Measurements from ENCODE around the gene MCF2.
"Not testable (repeated sequence)": the region's sequence is repeated elsewhere in the genome, so short reads cannot be mapped to it uniquely, and the experiment has no call there.

The MCF2 gene, protein sequence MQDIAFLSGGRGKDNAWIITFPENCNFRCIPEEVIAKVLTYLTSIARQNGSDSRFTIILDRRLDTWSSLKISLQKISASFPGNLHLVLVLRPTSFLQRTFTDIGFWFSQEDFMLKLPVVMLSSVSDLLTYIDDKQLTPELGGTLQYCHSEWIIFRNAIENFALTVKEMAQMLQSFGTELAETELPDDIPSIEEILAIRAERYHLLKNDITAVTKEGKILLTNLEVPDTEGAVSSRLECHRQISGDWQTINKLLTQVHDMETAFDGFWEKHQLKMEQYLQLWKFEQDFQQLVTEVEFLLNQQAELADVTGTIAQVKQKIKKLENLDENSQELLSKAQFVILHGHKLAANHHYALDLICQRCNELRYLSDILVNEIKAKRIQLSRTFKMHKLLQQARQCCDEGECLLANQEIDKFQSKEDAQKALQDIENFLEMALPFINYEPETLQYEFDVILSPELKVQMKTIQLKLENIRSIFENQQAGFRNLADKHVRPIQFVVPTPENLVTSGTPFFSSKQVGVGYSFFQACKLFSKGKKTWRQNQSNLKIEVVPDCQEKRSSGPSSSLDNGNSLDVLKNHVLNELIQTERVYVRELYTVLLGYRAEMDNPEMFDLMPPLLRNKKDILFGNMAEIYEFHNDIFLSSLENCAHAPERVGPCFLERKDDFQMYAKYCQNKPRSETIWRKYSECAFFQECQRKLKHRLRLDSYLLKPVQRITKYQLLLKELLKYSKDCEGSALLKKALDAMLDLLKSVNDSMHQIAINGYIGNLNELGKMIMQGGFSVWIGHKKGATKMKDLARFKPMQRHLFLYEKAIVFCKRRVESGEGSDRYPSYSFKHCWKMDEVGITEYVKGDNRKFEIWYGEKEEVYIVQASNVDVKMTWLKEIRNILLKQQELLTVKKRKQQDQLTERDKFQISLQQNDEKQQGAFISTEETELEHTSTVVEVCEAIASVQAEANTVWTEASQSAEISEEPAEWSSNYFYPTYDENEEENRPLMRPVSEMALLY

DNA sequence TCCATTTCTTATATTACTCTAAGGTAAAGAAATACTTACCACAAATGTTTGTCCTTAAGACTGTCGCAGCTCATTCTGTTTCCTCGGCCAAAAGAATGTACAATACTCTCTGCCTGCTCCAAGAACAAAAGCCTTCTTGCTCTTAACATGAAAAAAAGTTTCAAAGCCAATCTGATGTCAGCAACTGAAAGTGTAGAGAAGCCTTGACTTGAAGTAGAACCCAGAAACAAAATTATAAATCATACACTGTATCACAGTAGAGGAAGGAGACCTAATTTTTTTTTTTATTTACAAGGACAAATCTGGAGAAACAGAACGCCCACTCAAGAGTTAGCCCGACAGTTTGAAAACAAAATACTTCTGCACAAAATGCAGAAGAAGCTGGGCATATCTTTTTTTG, at the start of gene MCF2:
Gene MCF2 (minus strand): TSS at position 101 of the 400 bp plus-strand sequence. CDS start 56,423 bp downstream, outside the sequence.
- no peak for DNase-seq

- no peak for DNase-seq
Measured at GRCh38 chrX:139751053-139751452, 43.1 kb upstream of the MCF2 start.

GRCh38 chrX:139750390-139750789, 42.4 kb upstream of the MCF2 start:
- DNase-seq, result no peak

- no peak for DNase-seq
Measured at GRCh38 chrX:139739138-139739537, 31.2 kb upstream of the MCF2 start.

GRCh38 chrX:139738581-139738980, 30.6 kb upstream of the MCF2 start:
- no peak for DNase-seq

- no peak for DNase-seq
Measured at GRCh38 chrX:139736151-139736550, 28.2 kb upstream of the MCF2 start.

GRCh38 chrX:139734996-139735395, 27.0 kb upstream of the MCF2 start:
- DNase-seq, result no peak

- no peak for DNase-seq
Measured at GRCh38 chrX:139725720-139726119, 17.8 kb upstream of the MCF2 start.

DNA sequence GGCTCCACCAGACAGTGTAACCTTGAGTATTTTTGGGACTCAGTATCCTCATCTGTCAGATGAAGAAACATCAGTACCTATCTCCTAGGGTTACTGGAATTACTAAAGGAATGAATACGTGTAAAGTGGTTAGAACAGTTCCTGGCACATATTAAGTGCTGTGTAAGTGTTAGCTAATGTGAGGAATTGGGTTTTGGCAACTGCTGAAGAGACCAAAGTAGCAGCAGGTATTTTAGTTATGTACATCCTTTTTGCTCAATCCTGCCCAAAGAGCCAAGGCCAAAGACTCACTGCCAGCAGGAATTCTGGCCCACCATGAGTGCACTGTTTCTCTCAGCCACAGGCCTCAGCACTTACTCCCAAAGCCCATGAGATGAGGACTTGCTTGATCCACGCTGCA, 16.7 kb upstream of the MCF2 start:
- no peak for DNase-seq

DNA sequence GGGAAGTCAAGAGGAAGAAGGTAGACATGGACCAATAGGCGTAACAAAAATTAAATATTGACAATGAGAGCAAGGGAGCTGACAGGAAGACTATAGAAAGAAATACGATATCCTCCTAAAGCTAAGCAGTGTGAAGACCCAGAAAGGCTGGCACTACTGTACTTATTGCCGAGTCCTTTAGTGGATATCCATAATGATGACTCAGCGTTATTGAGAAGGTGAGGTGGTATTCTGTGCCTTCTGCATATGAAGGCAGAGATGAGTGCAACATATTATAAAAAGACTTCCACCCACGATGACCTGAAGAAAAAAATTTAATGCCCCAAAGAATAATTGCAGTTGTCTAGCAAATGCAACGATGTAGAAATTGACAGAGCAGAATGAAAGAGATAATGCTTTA, 13.0 kb upstream of the MCF2 start:
- DNase-seq, result no peak

GRCh38 chrX:139720136-139720535, 12.2 kb upstream of the MCF2 start:
- DNase-seq, result no peak

GRCh38 chrX:139702658-139703057, 5.3 kb downstream of the MCF2 start:
- no peak for DNase-seq

- DNase-seq, result no peak
Measured at GRCh38 chrX:139692908-139693307, 15.1 kb downstream of the MCF2 start.

DNA sequence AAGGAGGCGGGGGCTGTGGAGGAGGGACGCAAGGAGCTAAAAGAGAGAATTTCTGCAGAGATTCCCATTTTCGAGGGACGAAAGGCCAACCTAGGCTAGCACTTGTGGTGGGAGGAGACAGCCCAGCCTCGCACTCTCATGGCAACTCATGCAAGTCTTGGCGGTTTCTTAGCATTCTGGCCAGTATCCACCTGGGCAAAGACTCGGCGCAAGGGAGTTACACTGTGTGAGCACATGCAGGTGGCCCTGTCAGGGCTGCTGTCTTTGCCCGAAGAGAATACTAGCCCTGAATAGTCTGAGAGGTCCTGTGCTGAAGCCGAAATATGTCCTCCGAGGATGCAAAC, 15.5 kb downstream of the MCF2 start:
- no peak for DNase-seq

GRCh38 chrX:139691843-139692505, 16.0 kb downstream of the MCF2 start:
- no peak for DNase-seq

- no peak for DNase-seq
Measured at GRCh38 chrX:139691493-139691842, 16.5 kb downstream of the MCF2 start.

GRCh38 chrX:139685175-139685574, 22.8 kb downstream of the MCF2 start:
- DNase-seq, result not testable (repeated sequence)

DNA sequence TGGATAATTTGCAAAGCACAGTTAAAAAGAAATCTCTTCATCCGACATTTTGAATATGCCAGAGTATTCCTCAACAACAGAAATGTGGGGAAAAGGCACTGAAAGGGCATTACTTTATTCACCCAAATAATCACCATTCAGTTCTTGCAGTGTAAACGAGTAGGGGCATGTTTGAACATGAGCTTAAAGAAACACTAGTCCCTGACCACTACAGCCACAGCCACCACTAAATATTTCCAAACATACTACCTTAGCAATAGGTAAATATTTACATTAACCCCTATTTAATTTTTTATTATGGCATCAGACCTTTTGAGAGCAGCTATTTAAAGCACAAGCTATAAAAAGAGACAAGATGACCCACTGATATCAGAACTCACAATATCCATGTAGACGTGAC, 27.6 kb downstream of the MCF2 start:
- DNase-seq, result no peak

DNA sequence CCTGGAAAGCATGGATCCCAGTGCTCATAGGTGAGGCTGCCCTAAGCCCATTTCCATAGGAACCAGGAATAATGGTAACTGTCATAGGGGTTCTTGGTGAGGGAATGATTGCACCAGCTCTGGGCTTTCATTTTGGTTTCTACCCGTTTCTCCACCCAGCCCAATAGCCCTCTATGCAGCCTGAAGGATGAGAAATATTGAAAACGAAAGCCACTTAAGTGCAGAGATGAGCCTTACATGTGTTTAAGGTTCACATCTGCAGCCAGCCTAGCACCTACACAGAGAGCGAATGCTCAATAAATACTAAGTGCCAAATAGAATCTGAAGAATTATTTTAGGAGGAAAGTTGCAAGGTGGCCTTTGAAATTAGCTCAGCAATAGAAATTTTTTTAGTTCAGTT, 60.4 kb downstream of the MCF2 start:
- DNase-seq, result no peak

DNA sequence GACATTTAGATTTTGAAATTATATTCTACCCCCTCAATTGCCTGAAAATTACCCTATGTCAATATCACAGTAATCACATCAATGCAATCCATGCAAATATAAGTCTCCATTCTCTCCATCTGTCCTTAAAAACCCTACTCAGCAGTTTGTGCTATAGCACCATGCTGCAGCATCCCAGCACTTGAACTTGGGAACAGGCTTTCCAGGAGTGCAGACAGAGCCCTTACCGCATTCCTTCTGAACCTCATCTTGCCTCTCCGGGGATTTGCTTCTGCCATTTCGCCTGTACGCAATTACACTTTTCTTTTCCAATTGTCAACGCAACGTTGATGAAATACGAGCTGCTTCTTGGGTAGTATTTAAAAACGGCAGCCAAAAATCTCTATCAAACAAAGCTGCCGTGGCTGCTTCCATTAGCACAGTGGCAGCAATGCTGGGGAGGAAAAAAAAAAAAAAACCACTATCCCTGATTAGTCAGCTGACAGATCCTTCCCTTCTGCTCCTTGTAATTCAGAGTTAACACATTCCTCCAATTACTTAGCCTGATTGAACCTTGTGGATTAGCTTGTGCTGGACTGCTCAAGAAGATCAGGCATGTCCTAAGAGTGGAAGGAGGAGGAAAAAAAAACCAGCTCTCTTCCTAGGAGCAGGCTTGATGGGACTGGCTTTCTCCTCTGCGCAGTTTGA, 65.6 kb downstream of the MCF2 start:
- DNase-seq, result no peak

DNA sequence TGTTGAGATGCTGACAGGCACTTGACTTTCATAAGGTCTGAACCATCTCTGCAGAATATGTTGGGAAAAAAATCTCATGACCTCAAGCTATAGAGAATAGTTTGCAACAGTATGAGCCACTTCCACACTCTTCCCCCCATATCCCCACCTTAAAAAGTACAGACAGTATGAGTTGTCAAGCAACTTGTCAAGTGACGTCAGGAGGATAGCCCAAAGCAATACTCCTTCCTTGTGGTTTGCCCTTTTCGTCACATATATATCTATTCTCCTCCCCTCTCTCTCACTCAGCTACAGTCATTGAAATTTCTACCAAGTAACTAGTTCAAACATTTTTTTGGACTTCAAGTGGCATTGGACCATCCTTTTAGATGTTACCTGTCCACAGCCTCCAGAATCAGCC, 67.7 kb downstream of the MCF2 start:
- DNase-seq, result no peak

DNA sequence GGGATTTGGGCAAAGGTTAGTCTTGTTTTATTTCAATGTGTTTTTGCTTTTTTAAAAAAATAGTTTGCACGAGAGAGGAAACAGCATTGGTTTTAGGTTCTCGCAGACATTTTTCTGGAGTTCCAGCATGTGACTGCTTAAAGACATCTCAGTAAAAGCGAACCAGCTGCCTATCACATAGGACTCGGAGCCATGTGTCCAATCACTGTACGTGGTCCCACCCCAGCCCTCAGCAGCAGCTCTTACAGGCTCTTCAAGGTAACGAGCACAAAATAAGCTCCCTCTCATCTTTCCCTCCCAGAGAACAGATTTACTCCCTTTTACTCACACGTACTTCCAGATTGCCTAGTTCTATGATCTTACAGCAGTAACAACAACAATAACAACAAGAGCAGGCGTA, 68.7 kb downstream of the MCF2 start:
- no peak for DNase-seq

- no peak for DNase-seq
Measured at GRCh38 chrX:139600105-139600504, 107.9 kb downstream of the MCF2 start.

All from amniotic stem cell (primary cell).